GM19397 (cell line): Measurements from ENCODE around the gene EBI3.
"Not testable (repeated sequence)": the region's sequence is repeated elsewhere in the genome, so short reads cannot be mapped to it uniquely, and the experiment has no call there.

Experiments used
- ATAC-seq: cut with Tn5 transposase; IDR thresholded peaks from one replicate; pipeline ENCODE4 v1.9.1; 2021; ENCODE audit warnings: mild to moderate bottlenecking, moderate library complexity; ENCODE audit not compliant: unreplicated experiment

The EBI3 gene

DNA sequence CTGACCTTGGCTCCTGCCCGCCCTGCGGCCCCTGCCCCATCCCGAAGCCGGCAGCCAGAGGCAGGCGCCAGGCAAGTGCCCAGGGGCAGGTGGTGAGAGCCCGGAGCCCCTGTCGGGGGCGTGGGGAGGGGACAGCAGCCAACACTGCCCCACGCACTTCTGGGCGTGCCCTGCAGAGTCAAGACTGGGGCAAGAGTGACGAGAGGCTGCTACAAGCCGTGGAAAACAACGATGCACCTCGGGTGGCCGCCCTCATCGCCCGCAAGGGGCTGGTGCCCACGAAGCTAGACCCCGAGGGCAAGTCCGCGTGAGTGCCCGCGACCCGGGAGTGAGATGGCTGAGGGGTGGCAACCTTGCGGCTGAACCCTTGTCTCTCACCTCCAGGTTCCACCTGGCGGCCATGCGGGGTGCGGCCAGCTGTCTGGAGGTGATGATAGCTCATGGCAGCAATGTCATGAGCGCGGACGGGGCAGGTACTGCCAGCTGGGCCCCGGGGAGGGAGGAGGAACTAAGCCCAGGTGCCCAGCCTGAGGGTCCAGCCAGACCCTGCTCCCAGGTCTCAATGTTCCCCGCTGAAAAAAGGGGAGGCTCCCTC lies 29.5 kb upstream of the EBI3 start:
- no peak for ATAC-seq

DNA sequence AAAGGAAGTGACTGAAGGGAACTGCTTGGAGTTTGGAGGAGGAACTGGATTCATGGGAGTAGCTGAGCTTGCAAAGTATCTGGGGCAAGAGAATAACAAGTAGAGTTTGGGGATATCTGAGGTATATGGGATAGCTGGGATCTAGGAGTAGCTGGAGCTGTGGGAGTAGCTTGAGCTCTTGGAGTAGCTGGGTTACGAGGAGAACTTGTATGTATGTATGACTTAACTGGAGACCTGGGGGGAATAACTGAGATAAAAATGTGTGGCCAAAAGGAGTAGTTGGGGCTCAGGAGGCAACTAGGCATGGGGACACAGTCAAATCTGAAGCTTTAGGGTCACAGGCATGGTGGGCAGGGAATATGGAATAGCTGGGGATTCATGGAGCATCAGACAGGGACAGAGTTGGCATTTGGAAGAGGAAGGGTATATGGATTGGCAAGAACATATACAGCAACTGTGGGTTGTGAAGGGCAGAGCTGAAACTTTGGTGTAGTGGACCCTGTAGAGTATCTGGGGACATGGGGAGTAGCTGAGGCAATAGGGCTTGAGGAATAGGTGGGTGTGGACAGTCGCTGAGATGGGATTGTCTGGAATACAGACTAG lies 28.3 kb upstream of the EBI3 start:
- no peak for ATAC-seq

DNA sequence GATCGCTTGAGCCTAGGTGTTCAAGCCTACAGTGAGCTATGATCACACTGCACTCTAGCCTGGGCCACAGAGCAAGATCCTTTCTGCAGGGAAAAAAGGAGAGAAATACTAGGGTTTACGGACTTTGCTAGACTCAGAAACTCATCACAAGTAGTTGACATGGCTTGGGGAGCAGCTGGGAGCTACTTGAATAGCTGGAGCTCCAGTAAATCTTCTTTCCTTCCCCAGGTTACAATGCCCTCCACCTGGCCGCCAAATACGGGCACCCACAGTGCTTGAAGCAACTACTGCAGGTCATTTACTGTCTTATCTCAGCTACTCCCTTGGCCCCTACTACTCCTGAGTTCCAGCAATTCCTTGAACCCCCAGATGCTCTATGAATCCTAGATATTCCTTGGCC lies 27.5 kb upstream of the EBI3 start:
- ATAC-seq, result no peak

DNA sequence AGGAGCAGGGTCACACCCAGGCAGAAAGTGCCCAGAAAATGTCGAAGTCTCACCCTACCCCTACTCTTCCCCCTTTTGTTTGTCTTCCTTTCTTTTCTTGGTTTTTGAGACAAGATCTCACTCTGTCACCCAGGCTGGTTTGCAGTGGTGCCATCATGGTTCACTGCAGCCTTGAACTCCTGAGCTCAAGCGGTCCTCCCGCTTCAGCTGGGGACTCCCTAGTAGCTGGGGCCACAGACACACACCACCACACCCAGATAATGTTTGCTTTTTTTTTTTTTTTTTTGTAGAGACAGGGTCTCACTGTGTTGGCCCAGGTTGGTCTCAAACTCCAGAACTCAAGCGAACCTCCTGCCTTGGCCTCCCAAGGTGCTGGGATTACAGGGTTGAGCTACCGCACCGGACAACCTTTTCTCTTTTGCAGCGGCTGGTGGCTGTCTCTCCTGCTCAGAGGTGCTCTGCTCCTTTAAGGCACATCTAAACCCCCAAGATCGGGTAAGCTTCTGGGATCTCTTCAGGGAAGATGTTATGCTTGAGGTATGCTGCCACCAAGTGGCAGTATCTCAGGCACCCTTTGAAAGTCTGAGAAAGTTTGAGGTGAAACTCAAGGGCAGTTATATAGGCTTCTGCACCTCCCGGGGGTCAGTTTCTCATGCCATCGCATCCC lies 22.4 kb upstream of the EBI3 start:
- no peak for ATAC-seq

- no peak for ATAC-seq
Measured at GRCh38 chr19:4208385-4209094, 20.8 kb upstream of the EBI3 start.

GRCh38 chr19:4210166-4210731 lies 19.1 kb upstream of the EBI3 start:
- ATAC-seq, result no peak

- ATAC-seq, result no peak
Measured at GRCh38 chr19:4213116-4213515, 16.2 kb upstream of the EBI3 start.

DNA sequence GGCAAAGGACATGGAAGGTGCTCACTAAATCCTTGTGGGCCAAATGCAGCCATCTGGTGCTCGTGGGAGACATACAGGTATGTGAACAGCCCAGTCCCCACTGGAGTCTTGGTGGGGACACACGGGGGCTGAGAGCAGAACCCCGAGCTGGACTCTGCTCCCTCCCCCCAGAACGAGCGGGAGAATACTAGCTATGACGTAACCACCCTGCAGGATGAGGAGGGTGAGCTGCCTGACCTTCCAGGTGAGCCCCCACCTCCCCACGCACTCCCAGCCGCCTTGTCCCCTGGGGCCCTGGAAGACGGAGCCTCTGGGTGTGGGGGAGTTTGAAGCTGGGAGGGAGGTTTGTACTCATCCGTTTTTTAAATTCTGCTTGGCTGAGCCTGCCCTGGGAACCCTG lies 13.5 kb upstream of the EBI3 start:
- ATAC-seq, result no peak

GRCh38 chr19:4216846-4217245 lies 12.5 kb upstream of the EBI3 start:
- ATAC-seq, result no peak

- no peak for ATAC-seq
Measured at GRCh38 chr19:4217429-4218264, 11.7 kb upstream of the EBI3 start.

- ATAC-seq, result not testable (repeated sequence)
Measured at GRCh38 chr19:4218523-4218922, 10.8 kb upstream of the EBI3 start.

- no peak for ATAC-seq
Measured at GRCh38 chr19:4220188-4220587, 9.1 kb upstream of the EBI3 start.

DNA sequence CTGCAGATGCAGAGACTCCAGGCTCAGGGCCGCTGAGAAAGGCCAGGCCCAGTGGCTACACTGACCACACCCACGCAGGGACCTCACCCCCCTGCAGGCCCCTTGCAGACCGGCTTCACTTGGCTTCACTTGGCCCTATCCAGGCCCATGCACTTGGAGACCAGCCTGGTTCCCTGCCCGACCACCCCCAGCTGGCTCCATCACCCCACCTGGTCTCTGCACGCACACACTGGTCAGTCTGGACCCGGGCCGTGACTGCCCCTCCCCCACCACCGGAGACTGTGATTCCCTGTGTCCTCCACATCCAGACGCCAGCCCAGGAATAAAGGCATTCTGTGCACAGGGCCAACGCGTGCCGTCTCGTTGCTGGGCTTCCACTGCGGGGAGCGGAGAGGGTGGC lies 4.9 kb upstream of the EBI3 start:
- ATAC-seq, result no peak

DNA sequence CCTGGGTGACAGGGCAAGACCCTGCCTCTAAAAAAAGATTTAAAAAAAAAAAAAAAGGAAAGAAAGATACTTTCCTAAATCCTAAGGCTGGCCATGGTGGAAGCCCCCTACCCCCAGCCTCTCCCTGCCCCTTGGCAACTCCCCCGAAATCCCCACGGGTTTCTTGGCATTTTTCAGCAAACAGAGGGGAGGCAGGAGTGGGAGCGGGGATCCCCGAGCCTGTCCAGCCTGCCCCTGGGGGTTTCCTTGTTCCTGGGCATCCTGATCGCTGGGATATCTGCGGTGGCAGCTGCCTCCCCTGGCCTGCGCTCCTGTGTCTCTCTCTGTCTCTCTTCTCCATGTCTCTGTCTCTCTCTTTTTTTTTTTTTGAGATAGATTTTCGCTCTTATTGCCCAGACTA lies 3.4 kb upstream of the EBI3 start:
- no peak for ATAC-seq

DNA sequence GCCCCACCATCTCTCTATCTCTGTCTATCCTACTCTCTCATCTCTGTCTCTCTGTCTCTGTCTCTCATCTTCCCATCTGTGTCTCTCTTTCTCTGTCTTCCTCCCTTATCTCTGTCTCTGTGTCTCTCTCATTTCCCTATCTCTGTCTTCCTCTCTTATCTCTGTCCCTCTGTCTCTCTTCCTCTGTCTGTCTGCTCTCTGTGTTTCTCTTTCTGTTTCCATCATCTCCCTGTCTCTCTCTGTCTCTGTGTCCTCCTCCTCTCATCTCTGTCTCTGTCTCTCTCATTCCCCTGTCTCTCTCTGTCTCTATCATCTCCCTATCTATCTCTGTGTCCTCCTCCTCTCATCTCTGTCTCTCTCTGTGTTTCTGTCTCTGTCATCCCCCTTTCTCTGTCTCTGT lies 1.6 kb upstream of the EBI3 start:
- ATAC-seq, result no peak

DNA sequence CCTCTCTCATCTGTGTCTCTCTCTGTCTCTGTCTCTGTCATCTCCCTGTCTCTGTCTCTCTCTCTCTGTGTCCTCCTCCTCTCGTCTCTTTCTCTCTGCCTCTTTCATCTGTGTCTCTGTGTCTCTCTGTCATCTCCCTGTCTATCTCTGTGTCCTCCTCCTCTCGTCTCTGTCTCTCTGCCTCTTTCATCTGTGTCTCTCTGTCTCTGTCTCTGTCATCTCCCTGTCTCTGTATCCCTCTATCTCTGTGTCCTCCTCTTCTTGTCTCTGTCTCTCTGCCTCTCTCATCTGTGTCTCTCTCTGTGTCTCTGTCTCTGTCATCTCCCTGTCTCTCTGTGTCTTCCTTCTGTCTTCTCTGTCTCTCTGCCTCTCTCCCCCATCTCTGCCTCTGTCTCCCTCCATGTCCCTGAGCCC lies 551 bp upstream of the EBI3 start:
- no peak for ATAC-seq

- ATAC-seq, result not testable (repeated sequence)
Measured at GRCh38 chr19:4230237-4230636, 914 bp downstream of the EBI3 start.

- not testable (repeated sequence) for ATAC-seq
Measured at GRCh38 chr19:4231521-4231920, 2.2 kb downstream of the EBI3 start.

GRCh38 chr19:4232139-4232538 lies 2.8 kb downstream of the EBI3 start:
- not testable (repeated sequence) for ATAC-seq

GRCh38 chr19:4232614-4233281 lies 3.4 kb downstream of the EBI3 start:
- no peak for ATAC-seq
